Measurements from ENCODE around the gene PFDN4.

GRCh38 chr20:54199283-54199682, 8.6 kb upstream of the PFDN4 start:
- TF ChIP-seq REST (tag by site-specific recombination; IDR thresholded peaks at IDR 0.05) (no peak), CTCF (tag by site-specific recombination; IDR thresholded peaks at IDR 0.05) (no peak)

Data from HEK293 (cell line).